NCI-H345 treated with DMSO at 0.1 percent for 48 hours (cell line): ENCODE data around the gene RBM20.
"Not testable (repeated sequence)": the region's sequence is repeated elsewhere in the genome, so short reads cannot be mapped to it uniquely, and the experiment has no call there.

Source experiments
- DNase-seq: peaks from one replicate; lab custom pipeline; 2025; ENCODE audit not compliant: unreplicated experiment; lab: John Stamatoyannopoulos, UW

Gene RBM20

GRCh38 chr10:110647136-110647430 lies 2.9 kb downstream of the RBM20 start:
- DNase-seq = no peak

DNA sequence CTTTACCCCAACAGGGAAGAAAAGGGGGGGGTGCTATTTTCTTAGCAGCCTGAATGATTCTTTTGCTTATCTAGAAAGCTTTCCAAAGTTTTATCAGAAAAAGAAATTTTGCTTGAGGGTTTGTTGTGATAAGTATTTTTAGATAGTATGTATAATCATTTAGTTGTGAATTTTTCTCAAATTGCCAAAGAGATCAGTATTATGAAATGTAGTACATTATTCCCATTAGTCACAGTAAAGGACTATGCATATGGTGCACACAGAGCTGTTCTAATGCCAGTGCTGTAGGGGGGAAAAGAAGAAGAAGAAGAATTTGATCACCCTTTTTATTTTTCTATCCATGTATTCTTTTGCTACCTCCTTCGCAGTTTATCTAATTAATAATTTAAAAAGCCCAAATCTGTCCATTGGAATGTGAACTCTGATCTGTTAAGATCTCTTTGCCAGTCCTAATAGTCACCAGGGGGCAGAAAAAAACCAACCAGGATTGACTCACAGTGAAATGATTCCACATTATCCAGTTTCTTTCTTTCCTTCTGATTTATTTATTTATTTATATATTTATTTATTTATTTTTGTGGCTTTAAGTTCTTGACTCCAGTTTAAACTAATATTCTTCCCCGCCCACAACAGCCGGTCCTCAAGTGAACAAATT lies 4.7 kb downstream of the RBM20 start:
- no peak for DNase-seq

- DNase-seq = no peak
Measured at GRCh38 chr10:110649347-110650264, 5.5 kb downstream of the RBM20 start.

GRCh38 chr10:110650265-110650668 lies 6.1 kb downstream of the RBM20 start:
- no peak for DNase-seq

DNA sequence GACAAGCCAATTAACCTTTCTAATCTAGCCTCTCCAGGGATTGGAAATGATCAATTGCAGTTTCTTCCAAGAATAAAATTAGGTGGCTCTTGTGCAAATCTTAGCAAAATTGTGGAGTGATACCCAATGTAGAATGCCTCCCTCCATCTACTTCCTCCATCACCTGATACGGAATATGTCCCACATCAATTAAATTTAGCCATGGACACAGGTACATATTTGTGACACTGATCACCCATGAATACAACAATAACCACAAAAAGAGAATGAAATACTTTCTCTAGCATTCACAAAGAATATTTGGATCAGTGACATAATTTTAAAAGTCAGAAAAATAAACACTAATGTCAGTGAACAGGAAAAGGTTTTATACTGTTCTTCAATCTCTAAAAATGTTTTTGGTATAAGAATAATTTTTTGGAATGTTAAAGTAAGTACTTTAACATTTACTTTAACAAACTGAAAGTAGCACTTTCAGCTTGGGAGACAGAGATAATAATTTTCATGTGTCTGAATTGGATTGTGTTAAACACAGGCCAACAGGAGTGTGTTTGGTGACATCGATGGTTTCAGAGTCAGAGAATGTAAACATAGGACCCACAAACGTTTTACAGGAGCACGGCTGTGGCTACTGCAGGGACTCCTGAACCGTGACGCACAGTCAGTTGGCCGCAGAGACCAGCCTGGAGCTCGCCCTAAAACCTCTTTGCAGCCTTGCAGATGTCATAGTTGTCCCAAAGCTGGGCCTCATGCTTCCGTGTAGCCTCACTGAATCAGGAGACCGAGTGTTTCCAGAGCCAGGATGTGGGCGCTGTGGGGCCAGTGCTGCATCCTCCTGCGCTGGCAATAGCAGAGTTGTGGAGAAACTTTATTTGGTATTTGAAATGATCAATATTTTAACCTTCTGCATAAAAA lies 7.2 kb downstream of the RBM20 start:
- no peak for DNase-seq

DNA sequence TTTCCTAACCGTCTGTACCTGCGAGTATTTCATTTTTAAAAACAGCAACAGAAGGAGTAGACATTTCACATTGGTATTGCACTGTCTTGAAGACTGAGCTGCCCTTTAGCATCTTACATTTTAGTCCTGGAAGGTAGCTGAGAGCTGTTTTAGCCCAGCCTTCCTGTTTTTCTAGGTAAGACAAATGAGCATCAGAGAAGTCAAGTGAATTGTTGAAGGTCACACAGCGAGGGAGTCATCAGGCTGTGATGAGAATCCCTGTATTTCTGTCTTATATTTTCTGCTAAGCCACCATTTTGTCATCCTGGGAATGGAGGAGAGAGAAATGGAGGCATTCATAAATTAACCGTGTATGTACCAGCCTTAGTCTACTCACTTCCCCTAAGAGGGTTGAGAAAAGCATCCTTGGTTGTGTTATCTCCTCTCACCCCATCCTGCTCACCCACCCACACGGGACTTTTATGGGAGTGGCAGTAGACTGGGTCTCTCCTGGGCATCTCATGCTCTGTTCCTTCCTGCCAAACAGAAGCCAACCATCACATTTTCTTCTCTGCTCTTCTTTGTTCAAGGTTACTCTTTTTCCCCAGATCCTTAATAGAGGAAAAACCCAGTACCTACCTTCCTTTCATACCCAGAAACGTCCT lies 8.5 kb downstream of the RBM20 start:
- DNase-seq = no peak

GRCh38 chr10:110655320-110655719 lies 11.2 kb downstream of the RBM20 start:
- no peak for DNase-seq

DNA sequence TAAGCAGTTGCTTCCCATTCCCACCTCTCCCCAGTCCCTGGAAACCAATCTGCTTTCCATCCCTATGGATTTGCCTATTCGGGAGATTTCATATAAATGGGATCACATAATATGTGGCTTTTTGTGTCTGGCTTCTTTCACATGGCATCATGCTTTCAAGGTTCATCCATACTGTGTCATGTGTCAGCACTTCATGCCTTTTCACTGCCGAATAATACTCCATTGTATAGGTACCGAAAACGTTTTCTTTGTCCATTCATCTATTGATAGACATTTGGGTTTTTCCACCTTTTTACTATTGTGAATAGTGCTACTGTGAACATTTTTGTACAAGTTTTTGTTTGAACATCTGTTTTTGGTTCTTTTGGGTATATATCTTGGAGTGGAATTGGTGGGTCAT lies 12.5 kb downstream of the RBM20 start:
- DNase-seq = no peak

DNA sequence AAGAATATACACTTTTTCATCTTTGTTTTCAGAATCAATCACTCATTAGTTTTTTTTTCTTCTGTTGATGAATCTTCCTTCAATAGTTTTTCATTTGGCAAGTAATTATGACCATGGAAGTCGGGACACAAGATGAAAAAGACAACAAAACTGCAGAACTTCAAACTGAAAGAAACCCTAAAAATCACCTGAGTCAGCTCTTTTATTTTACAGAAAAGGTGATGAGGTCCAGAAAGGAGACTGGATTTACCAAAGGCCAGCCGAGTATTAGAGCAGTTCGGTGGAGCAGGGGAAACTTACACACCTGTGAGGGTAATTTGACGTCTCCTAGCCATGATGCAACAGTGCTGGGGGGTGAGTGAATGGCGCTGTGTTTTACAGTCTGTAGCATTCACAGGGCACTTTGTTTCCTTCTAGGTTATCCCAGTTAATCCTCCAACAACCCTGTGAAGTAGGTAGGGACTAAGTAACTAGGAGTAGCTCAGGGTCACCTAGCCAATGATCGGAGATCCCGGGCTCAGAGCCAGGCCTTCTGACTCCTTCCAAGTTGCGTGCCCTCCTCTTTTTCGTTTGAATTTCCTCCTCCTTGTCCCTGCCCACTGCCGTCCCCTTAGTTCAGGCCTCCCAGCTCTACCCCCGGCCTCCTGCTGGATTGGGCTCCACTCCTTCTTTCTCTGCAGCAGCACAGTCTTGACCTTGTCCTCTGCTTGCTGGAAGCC lies 14.0 kb downstream of the RBM20 start:
- no peak for DNase-seq

GRCh38 chr10:110659558-110659957 lies 15.4 kb downstream of the RBM20 start:
- no peak for DNase-seq

DNA sequence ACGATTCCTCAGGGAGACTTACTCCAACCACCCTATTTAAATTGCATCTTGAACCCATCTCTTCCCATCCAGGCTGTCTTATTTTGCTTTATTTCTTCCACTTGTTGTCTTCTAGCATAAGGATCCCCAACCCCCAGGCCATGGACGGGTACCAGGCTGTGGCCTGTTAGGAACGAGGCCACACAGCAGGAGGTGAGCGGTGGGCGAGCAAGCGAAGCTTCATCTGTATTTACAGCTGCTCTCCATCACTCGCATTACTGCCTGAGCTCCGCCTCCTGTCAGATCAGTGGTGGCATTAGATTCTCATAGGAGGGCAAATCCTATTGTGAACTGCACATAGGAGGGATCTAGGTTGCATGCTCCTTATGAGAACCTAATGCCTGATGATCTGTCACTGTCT lies 16.2 kb downstream of the RBM20 start:
- not testable (repeated sequence) for DNase-seq

- DNase-seq = no peak
Measured at GRCh38 chr10:110661292-110661691, 17.2 kb downstream of the RBM20 start.

DNA sequence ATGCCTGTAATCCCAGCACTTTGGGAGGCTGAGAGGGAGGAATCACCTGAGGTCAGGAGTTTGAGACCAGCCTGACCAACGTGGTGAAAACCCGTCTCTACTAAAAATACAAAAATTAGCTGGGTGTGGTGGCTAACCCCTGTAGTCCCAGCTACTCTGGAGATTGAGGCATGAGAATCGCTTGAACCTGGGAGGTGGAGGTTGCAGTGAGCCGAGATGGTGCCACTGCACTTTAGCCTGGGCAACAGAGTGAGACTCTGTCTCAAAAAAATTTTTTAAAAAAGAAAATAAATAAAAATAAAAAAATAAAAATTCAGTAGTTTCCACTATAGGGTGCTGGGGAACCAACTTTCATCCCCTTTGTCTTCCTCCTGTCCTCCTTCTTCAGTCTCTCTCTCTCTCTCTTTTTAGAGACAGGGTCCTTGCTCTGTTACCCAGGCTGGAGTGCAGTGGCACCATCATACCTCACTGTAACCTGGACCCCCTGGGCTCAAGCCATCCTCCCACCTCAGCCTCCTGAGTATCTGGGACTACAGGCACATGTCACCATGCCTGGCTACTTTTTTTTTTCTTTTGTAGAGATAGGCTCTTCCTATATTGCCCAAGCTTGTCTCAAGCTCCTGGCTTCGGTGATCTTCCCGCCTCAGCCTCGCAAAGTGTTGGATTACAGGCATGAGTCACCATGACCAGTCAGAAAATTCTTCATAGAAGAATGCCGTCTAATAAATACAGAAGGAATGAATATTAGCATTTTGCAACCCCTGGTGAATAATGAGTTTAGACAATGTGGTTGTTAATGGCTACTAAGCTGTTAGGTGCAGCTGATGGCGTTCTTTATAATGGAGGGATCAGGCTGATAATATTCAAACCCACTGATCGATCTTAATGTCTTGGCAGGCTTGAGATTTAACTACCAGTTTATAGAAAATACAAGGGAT lies 20.6 kb downstream of the RBM20 start:
- no peak for DNase-seq

- DNase-seq = not testable (repeated sequence)
Measured at GRCh38 chr10:110666259-110666658, 22.1 kb downstream of the RBM20 start.

DNA sequence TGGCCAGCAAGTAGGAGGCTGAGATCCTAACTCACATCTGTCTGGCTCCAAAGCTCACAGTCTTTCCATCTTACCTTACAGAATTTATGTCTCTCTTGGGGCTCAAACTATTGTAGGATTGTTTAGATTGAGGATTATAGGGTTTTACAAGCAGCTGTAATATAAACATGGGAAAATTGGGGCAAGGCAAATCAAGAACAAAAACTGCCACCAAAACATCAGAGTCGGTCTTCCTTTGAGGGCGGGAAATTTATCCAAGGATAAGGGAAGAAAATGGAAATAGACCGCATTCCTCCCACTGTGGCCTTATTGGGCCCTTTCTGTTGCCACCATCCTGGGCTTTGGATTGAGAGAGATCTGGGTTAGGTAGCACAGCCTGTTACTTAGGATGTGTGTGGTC lies 22.5 kb downstream of the RBM20 start:
- no peak for DNase-seq

GRCh38 chr10:110667620-110668343 lies 23.6 kb downstream of the RBM20 start:
- DNase-seq = no peak

DNA sequence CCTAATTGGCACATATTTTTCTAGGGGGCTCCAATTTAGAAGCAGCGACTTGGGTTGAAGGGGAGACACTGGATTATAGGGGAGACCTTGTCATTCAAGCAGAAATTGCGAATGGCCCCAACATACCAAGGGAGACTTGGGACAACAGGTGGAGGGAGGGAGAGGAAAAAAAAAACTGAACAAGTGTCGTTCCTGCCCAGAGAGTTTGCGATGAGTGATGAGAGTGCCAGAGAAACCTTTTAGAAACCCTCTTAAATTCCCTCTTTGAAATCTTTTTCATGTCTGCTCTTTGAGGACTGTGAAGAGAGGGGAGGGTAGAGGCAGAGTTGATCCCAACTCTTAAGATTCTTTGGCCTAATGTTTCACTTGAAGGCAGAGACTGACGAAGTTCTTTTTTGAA lies 24.3 kb downstream of the RBM20 start:
- no peak for DNase-seq

DNA sequence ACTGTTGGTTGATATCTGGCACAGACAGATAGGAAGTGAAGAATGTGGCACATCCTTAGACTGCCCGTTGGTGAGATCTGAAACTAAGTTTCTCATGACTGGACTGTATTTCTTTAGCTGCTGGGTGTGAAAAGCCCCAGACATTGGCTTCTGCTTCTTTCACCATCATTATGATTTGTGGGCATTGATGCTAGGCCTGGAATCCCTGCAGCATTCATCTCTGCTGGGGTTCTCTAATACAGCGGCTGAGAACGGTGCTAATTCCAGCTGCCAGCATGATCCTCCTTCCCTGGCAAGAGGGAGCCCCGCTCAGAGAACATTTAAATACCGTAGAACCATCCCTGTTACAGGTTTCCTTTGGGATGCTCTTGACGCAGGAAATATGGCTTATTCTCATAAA lies 26.2 kb downstream of the RBM20 start:
- no peak for DNase-seq
